GM19193 (cell line): ENCODE measurements around the gene TEAD3.

Source experiments
- POLR2A ChIP-seq: IDR thresholded peaks from 4 replicates; pipeline ENCODE4 v1.6.1; 2011; ENCODE audit not compliant: insufficient read depth, insufficient read length; ENCODE audit errors: extremely low read depth

TEAD3 gene

GRCh38 chr6:35457907-35458306 is 39.0 kb downstream of the TEAD3 start:
- TF ChIP-seq POLR2A: no peak

GRCh38 chr6:35454391-35455110 is 42.3 kb downstream of the TEAD3 start:
- TF ChIP-seq POLR2A: no peak

- no peak for TF ChIP-seq POLR2A
Observed at GRCh38 chr6:35453236-35453635, 43.6 kb downstream of the TEAD3 start.

- peak; percentile 65 for TF ChIP-seq POLR2A
Observed at GRCh38 chr6:35452183-35453090, 44.4 kb downstream of the TEAD3 start, which contains the start of gene FANCE. Gene FANCE (plus strand): TSS chr6:35452338. CDS start chr6:35452546, 208 bp downstream.

- TF ChIP-seq POLR2A: no peak
Observed at GRCh38 chr6:35451354-35452182, 45.3 kb downstream of the TEAD3 start.

GRCh38 chr6:35449287-35449881 is 47.5 kb downstream of the TEAD3 start:
- TF ChIP-seq POLR2A: no peak

GRCh38 chr6:35448191-35448590 is 48.7 kb downstream of the TEAD3 start:
- TF ChIP-seq POLR2A: no peak

GRCh38 chr6:35445691-35446090 is 51.2 kb downstream of the TEAD3 start:
- no peak for TF ChIP-seq POLR2A

- TF ChIP-seq POLR2A: no peak
Observed at GRCh38 chr6:35443341-35444030, 53.4 kb downstream of the TEAD3 start.

- TF ChIP-seq POLR2A: no peak
Observed at GRCh38 chr6:35442693-35443092, 54.2 kb downstream of the TEAD3 start.

- no peak for TF ChIP-seq POLR2A
Observed at GRCh38 chr6:35441642-35442041, 55.2 kb downstream of the TEAD3 start.

- TF ChIP-seq POLR2A: no peak
Observed at GRCh38 chr6:35441205-35441604, 55.7 kb downstream of the TEAD3 start.

- TF ChIP-seq POLR2A: no peak
Observed at GRCh38 chr6:35439308-35439707, 57.6 kb downstream of the TEAD3 start.
